ENCODE results near the gene LRRC61. TPM values are rescaled to one million over a fixed set of nuclear protein-coding genes. Genes with fewer than 3 reads are reported as not detected.

LRRC61 gene
- polyA plus RNA-seq, 1 donor (not counting 4 experiments of a cell fraction or from before 2014, with no cell fraction given): 1.0 TPM

GRCh38 chr7:150339409-150339809, 16.3 kb downstream of the LRRC61 start:
- no peaks in the 10 kb centered on the region for H4K20me1 ChIP-seq (ENCODE audit: control insufficient read depth, extremely low read depth, insufficient read depth, low read length)
- no peak for FAIRE-seq

GRCh38 chr7:150340024-150340749, 17.0 kb downstream of the LRRC61 start:
- Histone ChIP-seq H3K9me1 (ENCODE audit: control insufficient read depth, extremely low read depth, insufficient read depth, low read length) (no peaks in the 10 kb centered on the region), H3K9me3 (ENCODE audit: control insufficient read depth, low read depth, low read length) (no peaks in the 10 kb centered on the region), H3K4me1 (ENCODE audit: control insufficient read depth, extremely low read depth, insufficient read depth, low read length) (no peaks in the 10 kb centered on the region), H3K9ac (ENCODE audit: control insufficient read depth, extremely low read depth, insufficient read depth, low read length) (no peak overlapping the region), H2AFZ (ENCODE audit: control insufficient read depth, low read length) (no peak overlapping the region), H3K27ac (ENCODE audit: control insufficient read depth, insufficient read depth, low read length) (no peak overlapping the region), H3K4me3 (ENCODE audit: control insufficient read depth in 2 of 3, extremely low read depth in 1 of 3, insufficient read depth in 2 of 3, low read depth in 1 of 3, low read length in 3 of 3) (no peak overlapping the region), H3K36me3 (ENCODE audit: control insufficient read depth in 2 of 2, extremely low read depth in 1 of 2, insufficient read depth in 2 of 2, low read length in 2 of 2) (no peaks in the 10 kb centered on the region), H4K20me1 (ENCODE audit: control insufficient read depth, extremely low read depth, insufficient read depth, low read length) (no peaks in the 10 kb centered on the region), H3K27me3 (ENCODE audit: control insufficient read depth, extremely low read depth, insufficient read depth, low read length) (peaks cover 47% of the 10 kb centered on the region), H3K4me2 (ENCODE audit: control insufficient read depth, extremely low read depth, insufficient read depth, low read depth, low read length) (no peak overlapping the region), H3K79me2 (ENCODE audit: control insufficient read depth, insufficient read depth, low read length) (no peaks in the 10 kb centered on the region)
- TF ChIP-seq, protein P1, sequence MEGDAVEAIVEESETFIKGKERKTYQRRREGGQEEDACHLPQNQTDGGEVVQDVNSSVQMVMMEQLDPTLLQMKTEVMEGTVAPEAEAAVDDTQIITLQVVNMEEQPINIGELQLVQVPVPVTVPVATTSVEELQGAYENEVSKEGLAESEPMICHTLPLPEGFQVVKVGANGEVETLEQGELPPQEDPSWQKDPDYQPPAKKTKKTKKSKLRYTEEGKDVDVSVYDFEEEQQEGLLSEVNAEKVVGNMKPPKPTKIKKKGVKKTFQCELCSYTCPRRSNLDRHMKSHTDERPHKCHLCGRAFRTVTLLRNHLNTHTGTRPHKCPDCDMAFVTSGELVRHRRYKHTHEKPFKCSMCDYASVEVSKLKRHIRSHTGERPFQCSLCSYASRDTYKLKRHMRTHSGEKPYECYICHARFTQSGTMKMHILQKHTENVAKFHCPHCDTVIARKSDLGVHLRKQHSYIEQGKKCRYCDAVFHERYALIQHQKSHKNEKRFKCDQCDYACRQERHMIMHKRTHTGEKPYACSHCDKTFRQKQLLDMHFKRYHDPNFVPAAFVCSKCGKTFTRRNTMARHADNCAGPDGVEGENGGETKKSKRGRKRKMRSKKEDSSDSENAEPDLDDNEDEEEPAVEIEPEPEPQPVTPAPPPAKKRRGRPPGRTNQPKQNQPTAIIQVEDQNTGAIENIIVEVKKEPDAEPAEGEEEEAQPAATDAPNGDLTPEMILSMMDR (optimal IDR thresholded peaks at IDR 0.05 in 1 of 3, IDR thresholded peaks at IDR 0.05 in 1 of 3, conservative IDR thresholded peaks at IDR 0.05 in 1 of 3; ENCODE audit: extremely low read depth in 1 of 3, insufficient read depth in 2 of 3, low read length in 3 of 3): no peak
- peak; percentile 84 for TF ChIP-seq EZH2 (IDR thresholded peaks at IDR 0.05; ENCODE audit: low read length)
- FAIRE-seq (no peak), DNase-seq (ENCODE audit: low read depth, low spot score) (no peak)
- dilution Hi-C loops (cut with MboI; ENCODE audit: extremely low pct_ligation_motif_present, low sequenced_read_pairs): no loop called here

More at GRCh38 chr7:150339409-150339809, 16.3 kb downstream of the LRRC61 start:
- TF ChIP-seq, protein P1 (optimal IDR thresholded peaks at IDR 0.05 in 1 of 3, IDR thresholded peaks at IDR 0.05 in 1 of 3, conservative IDR thresholded peaks at IDR 0.05 in 1 of 3; ENCODE audit: extremely low read depth in 1 of 3, insufficient read depth in 2 of 3, low read length in 3 of 3): no peak
- no peak for TF ChIP-seq EZH2 (IDR thresholded peaks at IDR 0.05; ENCODE audit: low read length)
- H3K27ac ChIP-seq (ENCODE audit: control insufficient read depth, insufficient read depth, low read length): no peak overlapping the region
- no peaks in the 10 kb centered on the region for H3K36me3 ChIP-seq (ENCODE audit: control insufficient read depth in 2 of 2, extremely low read depth in 1 of 2, insufficient read depth in 2 of 2, low read length in 2 of 2)
- H3K9ac ChIP-seq (ENCODE audit: control insufficient read depth, extremely low read depth, insufficient read depth, low read length): no peak overlapping the region
- peaks cover 47% of the 10 kb centered on the region for H3K27me3 ChIP-seq (ENCODE audit: control insufficient read depth, extremely low read depth, insufficient read depth, low read length)
- no peaks in the 10 kb centered on the region for H3K9me1 ChIP-seq (ENCODE audit: control insufficient read depth, extremely low read depth, insufficient read depth, low read length)
- H3K4me3 ChIP-seq (ENCODE audit: control insufficient read depth in 2 of 3, extremely low read depth in 1 of 3, insufficient read depth in 2 of 3, low read depth in 1 of 3, low read length in 3 of 3): no peak overlapping the region
- H3K79me2 ChIP-seq (ENCODE audit: control insufficient read depth, insufficient read depth, low read length): no peaks in the 10 kb centered on the region
- no peak overlapping the region for H2AFZ ChIP-seq (ENCODE audit: control insufficient read depth, low read length)
- no peak for DNase-seq (ENCODE audit: low read depth, low spot score)
- no peak overlapping the region for H3K4me2 ChIP-seq (ENCODE audit: control insufficient read depth, extremely low read depth, insufficient read depth, low read depth, low read length)
- dilution Hi-C loops (cut with MboI; ENCODE audit: extremely low pct_ligation_motif_present, low sequenced_read_pairs): no loop called here
- no peaks in the 10 kb centered on the region for H3K4me1 ChIP-seq (ENCODE audit: control insufficient read depth, extremely low read depth, insufficient read depth, low read length)
- no peaks in the 10 kb centered on the region for H3K9me3 ChIP-seq (ENCODE audit: control insufficient read depth, low read depth, low read length)
